Neural cell (in vitro differentiated cells): ENCODE results near the gene EMC8. TPM values are rescaled to one million over a fixed set of nuclear protein-coding genes. Genes with fewer than 3 reads are reported as not detected.

ENCODE experiments used
- H2AFZ ChIP-seq: fragments of 200-600, 300-800 bp; sonication (generic), shearing (Covaris generic); 2 replicates; pipeline ENCODE4 v1.6.0; 2014; ENCODE audit warnings: low read depth, mild to moderate bottlenecking, antibody characterized with exemption, low read length, moderate library complexity
- H3F3A ChIP-seq: fragments of 200-600 bp; shearing (Covaris generic); 2 replicates; pipeline ENCODE4 v1.6.1; 2016; ENCODE audit warnings: mild to moderate bottlenecking, moderate library complexity, mixed read lengths, antibody characterized with exemption, low read length; ENCODE audit not compliant: insufficient read depth, poor library complexity, severe bottlenecking
- H3K27ac ChIP-seq: fragments of 200-600, 300-800 bp; sonication (generic), shearing (Covaris generic); 2 replicates; pipeline ENCODE4 v1.5.1; 2014; ENCODE audit warnings: mild to moderate bottlenecking, low read length, moderate library complexity
- H3K27me3 ChIP-seq: fragments of 300-800, 200-600 bp; sonication (generic), shearing (Covaris generic); 2 replicates; pipeline ENCODE4 v1.6.0; 2014; ENCODE audit warnings: mild to moderate bottlenecking, low read depth, low read length, moderate library complexity; ENCODE audit not compliant: insufficient read depth
- H3K36me3 ChIP-seq: fragments of 300-800, 200-600 bp; sonication (generic), shearing (Covaris generic); 2 replicates; pipeline ENCODE4 v1.5.1; 2014; ENCODE audit warnings: mild to moderate bottlenecking, antibody characterized with exemption, low read length, moderate library complexity; ENCODE audit not compliant: insufficient read depth
- H3K4me2 ChIP-seq: fragments of 300-800, 200-600 bp; sonication (generic), shearing (Covaris generic); 2 replicates; pipeline ENCODE4 v1.6.0; 2014; ENCODE audit warnings: mild to moderate bottlenecking, low read length
- H3K4me3 ChIP-seq: fragments of 300-800, 200-600 bp; sonication (generic), shearing (Covaris generic); 2 replicates; pipeline ENCODE4 v1.5.1; 2014; ENCODE audit warnings: mild to moderate bottlenecking, low read length, moderate library complexity
- H3K79me2 ChIP-seq: fragments of 200-600 bp; shearing (Covaris generic); replicated peaks from 2 replicates; pipeline ENCODE4 v1.6.0; 2014; ENCODE audit warnings: mild to moderate bottlenecking, low read length, moderate library complexity; ENCODE audit not compliant: insufficient read depth
- H3K9ac ChIP-seq: fragments of 300-800, 200-600 bp; sonication (generic), shearing (Covaris generic); 2 replicates; pipeline ENCODE4 v1.6.1; 2016; ENCODE audit warnings: mild to moderate bottlenecking, low read length, mixed read lengths
- H3K9me2 ChIP-seq: fragments of 200-600 bp; shearing (Covaris generic); 2 replicates; pipeline ENCODE4 v1.6.1; 2016; ENCODE audit warnings: mild to moderate bottlenecking, low read length, mixed read lengths; ENCODE audit not compliant: insufficient read depth
- H3K9me3 ChIP-seq: fragments of 200-600, 300-800 bp; sonication (generic), shearing (Covaris generic); 2 replicates; pipeline ENCODE4 v1.6.1; 2016; ENCODE audit warnings: mild to moderate bottlenecking, mixed run types, low read length, moderate library complexity, mixed read lengths
- H4K20me1 ChIP-seq: fragments of 200-600 bp; shearing (Covaris generic); 2 replicates; pipeline ENCODE4 v1.6.1; 2016; ENCODE audit warnings: mild to moderate bottlenecking, mixed run types; ENCODE audit not compliant: insufficient read depth
- EP300 ChIP-seq: fragments of 450-650 bp; conservative IDR thresholded peaks from 2 replicates; pipeline ENCODE4 v1.6.1; 2014; ENCODE audit warnings: antibody characterized with exemption, mild to moderate bottlenecking, moderate library complexity; ENCODE audit not compliant: poor library complexity, severe bottlenecking
- EZH2 ChIP-seq: fragments of 200-600, 300-800 bp; shearing (Covaris generic), sonication (generic); IDR thresholded peaks from 2 replicates; pipeline ENCODE4 v1.6.1; 2014; ENCODE audit warnings: antibody characterized with exemption, low read length, borderline replicate concordance, mild to moderate bottlenecking; ENCODE audit not compliant: insufficient read depth, poor library complexity, severe bottlenecking
- MXI1 ChIP-seq: fragments of 450-650 bp; conservative IDR thresholded peaks from 2 replicates; pipeline ENCODE4 v1.6.1; 2014; ENCODE audit warnings: antibody characterized with exemption, mild to moderate bottlenecking; ENCODE audit not compliant: poor library complexity, severe bottlenecking
- POLR2AphosphoS5 ChIP-seq: IDR thresholded peaks from 2 replicates; pipeline ENCODE4 v1.6.1; 2012
- RAD21 ChIP-seq: fragments of 450-650 bp; conservative IDR thresholded peaks from 2 replicates; pipeline ENCODE4 v1.6.1; 2014; ENCODE audit warnings: antibody characterized with exemption, mild to moderate bottlenecking, moderate library complexity
- SMC3 ChIP-seq: fragments of 450-650 bp; conservative IDR thresholded peaks from 2 replicates; pipeline ENCODE4 v1.6.1; 2014; ENCODE audit warnings: antibody characterized with exemption, mild to moderate bottlenecking, moderate library complexity; ENCODE audit not compliant: poor library complexity
- TAF1 ChIP-seq: IDR thresholded peaks from 2 replicates; pipeline ENCODE4 v1.6.1; 2012; ENCODE audit warnings: low read depth
- polyA plus RNA-seq: library from polyadenylated mRNA; depleted of rRNA; stranded (reverse); fragments of >200 nt; gene quantifications from 2 replicates; pipeline ENCODE4 v1.2.3, GENCODE V29; 2014
- TF ChIP-seq, protein P1 (sequence below): fragments of 450-650 bp; IDR thresholded peaks from 2 replicates; pipeline ENCODE4 v1.5.1; 2014; ENCODE audit warnings: antibody characterized with exemption, mild to moderate bottlenecking, moderate library complexity; ENCODE audit not compliant: poor library complexity, severe bottlenecking
- TF ChIP-seq, protein P2 (sequence below): IDR thresholded peaks from 2 replicates; pipeline ENCODE4 v1.6.1; 2012; ENCODE audit warnings: borderline replicate concordance

The EMC8 gene
- polyA plus RNA-seq, 1 donor from 2014 or later, result 38.9 TPM

DNA sequence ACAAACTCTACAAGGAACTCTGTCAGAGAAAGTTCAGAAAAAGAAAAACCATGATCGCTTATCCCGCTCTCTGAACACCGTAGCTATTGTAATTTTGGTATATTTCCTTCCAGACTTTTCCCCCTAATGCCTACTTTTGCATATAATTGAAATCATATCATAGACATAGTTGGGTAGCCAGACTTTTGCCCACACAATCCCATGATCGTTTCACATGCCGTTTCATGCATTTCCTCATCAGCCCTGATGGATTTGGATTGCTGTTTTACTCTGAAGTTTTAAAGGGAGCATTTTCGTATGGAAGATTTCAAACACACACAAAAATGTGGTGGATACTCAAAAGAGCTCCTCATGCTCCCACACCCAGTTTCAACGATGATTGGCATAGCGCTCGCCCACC is 31.5 kb upstream of the EMC8 start:
- Histone ChIP-seq H3K9me3 (no peaks in the 10 kb centered on the region), H3K27me3 (no peaks in the 10 kb centered on the region), H4K20me1 (no peaks in the 10 kb centered on the region), H3K36me3 (no peaks in the 10 kb centered on the region), H3K27ac (no peak overlapping the region), H3K4me3 (no peak overlapping the region), H3K9ac (no peak overlapping the region), H3K79me2 (no peaks in the 10 kb centered on the region), H3F3A (no peaks in the 10 kb centered on the region), H2AFZ (no peak overlapping the region), H3K9me2 (no peaks in the 10 kb centered on the region), H3K4me2 (no peak overlapping the region)
- TF ChIP-seq, protein P1, sequence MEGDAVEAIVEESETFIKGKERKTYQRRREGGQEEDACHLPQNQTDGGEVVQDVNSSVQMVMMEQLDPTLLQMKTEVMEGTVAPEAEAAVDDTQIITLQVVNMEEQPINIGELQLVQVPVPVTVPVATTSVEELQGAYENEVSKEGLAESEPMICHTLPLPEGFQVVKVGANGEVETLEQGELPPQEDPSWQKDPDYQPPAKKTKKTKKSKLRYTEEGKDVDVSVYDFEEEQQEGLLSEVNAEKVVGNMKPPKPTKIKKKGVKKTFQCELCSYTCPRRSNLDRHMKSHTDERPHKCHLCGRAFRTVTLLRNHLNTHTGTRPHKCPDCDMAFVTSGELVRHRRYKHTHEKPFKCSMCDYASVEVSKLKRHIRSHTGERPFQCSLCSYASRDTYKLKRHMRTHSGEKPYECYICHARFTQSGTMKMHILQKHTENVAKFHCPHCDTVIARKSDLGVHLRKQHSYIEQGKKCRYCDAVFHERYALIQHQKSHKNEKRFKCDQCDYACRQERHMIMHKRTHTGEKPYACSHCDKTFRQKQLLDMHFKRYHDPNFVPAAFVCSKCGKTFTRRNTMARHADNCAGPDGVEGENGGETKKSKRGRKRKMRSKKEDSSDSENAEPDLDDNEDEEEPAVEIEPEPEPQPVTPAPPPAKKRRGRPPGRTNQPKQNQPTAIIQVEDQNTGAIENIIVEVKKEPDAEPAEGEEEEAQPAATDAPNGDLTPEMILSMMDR, result no peak
- TF ChIP-seq, protein P2, sequence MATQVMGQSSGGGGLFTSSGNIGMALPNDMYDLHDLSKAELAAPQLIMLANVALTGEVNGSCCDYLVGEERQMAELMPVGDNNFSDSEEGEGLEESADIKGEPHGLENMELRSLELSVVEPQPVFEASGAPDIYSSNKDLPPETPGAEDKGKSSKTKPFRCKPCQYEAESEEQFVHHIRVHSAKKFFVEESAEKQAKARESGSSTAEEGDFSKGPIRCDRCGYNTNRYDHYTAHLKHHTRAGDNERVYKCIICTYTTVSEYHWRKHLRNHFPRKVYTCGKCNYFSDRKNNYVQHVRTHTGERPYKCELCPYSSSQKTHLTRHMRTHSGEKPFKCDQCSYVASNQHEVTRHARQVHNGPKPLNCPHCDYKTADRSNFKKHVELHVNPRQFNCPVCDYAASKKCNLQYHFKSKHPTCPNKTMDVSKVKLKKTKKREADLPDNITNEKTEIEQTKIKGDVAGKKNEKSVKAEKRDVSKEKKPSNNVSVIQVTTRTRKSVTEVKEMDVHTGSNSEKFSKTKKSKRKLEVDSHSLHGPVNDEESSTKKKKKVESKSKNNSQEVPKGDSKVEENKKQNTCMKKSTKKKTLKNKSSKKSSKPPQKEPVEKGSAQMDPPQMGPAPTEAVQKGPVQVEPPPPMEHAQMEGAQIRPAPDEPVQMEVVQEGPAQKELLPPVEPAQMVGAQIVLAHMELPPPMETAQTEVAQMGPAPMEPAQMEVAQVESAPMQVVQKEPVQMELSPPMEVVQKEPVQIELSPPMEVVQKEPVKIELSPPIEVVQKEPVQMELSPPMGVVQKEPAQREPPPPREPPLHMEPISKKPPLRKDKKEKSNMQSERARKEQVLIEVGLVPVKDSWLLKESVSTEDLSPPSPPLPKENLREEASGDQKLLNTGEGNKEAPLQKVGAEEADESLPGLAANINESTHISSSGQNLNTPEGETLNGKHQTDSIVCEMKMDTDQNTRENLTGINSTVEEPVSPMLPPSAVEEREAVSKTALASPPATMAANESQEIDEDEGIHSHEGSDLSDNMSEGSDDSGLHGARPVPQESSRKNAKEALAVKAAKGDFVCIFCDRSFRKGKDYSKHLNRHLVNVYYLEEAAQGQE, result no peak
- TF ChIP-seq EZH2, result no peak

DNA sequence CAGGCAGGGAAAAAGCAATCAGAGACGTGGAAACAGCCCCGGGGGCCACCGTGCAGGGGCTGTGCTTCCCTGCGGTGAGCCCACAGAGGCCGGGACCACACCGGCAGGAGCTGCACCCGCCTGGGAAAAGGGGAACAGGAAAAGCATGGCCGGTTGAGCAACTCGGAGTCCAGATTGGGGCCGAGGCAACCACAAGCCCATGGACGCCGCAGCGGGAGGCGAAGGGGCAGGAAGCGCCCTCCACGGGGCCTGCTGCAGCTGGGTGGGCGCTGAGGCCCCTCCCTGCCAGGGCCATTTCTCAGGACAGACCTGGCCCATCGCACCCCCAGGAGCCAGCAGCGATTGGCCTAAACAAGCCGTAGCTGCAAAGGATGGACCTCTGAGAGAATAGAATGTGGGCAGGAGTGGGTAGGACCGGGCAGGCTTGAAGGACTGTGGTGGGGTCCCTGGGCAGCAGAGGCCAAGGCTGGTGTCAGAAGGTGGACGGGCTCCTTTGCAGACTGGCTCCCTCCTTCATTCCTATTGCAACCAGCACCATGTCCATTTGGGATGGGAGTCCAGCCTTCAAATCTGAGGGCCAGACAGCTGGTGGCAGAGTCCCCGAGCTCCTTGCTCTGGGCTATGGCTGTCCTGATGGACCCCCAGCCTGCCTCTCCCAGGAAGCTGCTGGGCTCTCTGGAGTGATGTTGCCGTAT is 30.6 kb upstream of the EMC8 start:
- H2AFZ ChIP-seq, result no peak overlapping the region
- H4K20me1 ChIP-seq, result no peaks in the 10 kb centered on the region
- H3K4me3 ChIP-seq, result no peak overlapping the region
- H3K79me2 ChIP-seq, result no peaks in the 10 kb centered on the region
- no peak for TF ChIP-seq POLR2AphosphoS5
- TF ChIP-seq, protein P2, result no peak
- no peak for TF ChIP-seq MXI1
- TF ChIP-seq, protein P1, result no peak
- no peak for TF ChIP-seq RAD21
- no peak for TF ChIP-seq EP300
- no peak for TF ChIP-seq TAF1
- no peak for TF ChIP-seq EZH2
- no peak for TF ChIP-seq SMC3
- H3K4me2 ChIP-seq, result no peak overlapping the region
- no peaks in the 10 kb centered on the region for H3K36me3 ChIP-seq
- H3F3A ChIP-seq, result no peaks in the 10 kb centered on the region
- H3K9me3 ChIP-seq, result no peaks in the 10 kb centered on the region
- H3K9me2 ChIP-seq, result no peaks in the 10 kb centered on the region
- H3K27ac ChIP-seq, result no peak overlapping the region
- no peaks in the 10 kb centered on the region for H3K27me3 ChIP-seq
- no peak overlapping the region for H3K9ac ChIP-seq
